DMS153 treated with DMSO at 0.1 percent for 48 hours (cell line): Measurements from ENCODE around the gene RYK.

Source experiments
- DNase-seq: peaks from one replicate; lab custom pipeline; 2025; ENCODE audit not compliant: unreplicated experiment; lab: John Stamatoyannopoulos, UW

The RYK gene

DNA sequence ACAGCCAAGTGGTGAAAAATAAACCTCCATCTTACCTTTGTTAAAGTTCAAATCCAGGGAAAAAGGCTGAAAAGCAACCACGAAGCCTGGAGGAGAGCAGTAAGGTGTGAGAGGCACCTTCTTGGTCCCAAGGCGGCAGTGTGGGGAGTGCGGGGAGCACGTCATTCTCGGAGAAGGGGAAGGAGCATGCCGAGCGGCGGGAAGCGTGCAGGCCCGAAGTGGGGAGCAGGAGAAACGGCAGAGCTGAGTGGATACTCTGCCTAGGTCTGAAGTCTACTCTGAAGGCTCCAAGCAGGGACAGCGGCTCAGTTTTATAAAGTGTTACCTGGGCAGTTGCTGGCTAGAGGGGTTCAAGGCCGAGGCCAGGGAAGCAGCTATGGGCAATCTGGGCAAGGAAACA is 96.9 kb downstream of the RYK start:
- DNase-seq: no peak

DNA sequence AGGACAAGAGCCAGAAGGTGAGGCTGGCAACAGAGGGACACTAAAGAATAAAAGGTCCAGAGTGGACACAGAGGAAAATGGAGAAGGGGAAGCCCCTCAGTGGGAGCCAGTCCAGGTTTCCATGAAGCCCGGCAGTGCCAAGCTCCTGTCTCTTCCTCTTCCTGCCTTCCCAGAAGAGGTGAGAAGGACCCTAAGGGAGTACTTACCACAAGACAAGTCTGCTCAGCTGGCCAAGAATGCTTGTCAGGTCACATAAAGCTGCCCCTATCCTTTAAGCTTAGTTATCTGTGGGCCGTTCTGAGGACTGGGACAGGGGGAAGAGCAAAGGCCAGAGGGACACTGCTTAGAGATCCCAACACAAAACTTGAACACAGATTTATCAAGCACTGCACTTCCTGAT is 100.2 kb downstream of the RYK start:
- no peak for DNase-seq

DNA sequence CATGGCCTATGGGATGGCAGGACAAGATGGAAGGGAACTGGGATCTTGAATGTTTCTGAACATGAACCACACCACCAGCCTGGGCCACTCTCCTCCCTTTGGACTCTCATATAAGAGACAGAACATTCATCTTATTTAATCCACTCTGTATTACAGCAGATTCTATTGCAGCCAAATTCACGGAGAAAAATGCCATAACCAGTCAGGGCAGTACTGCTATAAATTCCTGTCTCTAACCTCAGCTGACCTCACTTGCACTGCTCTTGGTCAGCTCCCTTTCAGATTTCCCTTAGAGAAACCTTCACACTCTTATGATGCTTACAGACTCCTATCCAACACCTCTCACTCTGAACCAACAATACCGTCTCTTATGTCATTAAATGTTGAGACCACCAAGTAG is 101.4 kb downstream of the RYK start:
- DNase-seq: no peak

DNA sequence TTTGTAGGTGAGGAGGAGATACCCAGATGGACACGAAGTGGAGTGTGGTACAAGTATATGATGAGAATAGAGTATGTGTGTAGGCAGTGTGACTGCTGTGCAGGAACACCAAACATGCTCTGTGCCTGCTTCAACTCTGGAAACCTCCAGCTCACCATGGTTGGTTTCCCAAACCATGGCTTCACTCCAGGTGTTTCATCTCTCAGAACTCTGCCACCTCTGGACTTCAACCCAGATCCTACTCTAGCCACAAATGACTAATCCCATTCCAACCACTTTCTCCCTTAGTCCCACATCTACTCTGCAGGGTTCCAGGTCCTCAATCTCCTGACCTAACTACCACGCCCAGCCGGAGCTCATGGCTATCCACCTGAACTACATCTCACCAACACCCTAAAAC is 102.1 kb downstream of the RYK start:
- no peak for DNase-seq

DNA sequence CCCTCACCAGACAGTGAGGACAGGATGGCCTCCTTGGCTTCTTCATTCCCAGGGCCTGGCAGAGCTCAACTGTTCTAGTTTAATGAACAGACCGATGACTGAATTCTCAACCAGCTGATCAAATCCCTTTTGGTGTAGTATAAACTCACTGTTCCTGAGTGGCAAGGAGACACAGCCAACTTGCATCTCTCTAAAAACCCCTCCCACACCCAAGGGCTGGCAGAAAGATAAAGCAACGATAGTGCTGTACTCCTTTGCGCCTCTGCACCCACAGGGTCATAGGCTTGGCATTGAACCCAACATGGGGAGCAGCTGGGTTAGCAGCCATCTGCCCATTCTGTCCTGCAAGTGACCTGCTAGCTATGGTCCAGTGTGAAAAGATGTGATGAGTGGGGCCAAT is 103.2 kb downstream of the RYK start:
- DNase-seq: no peak

DNA sequence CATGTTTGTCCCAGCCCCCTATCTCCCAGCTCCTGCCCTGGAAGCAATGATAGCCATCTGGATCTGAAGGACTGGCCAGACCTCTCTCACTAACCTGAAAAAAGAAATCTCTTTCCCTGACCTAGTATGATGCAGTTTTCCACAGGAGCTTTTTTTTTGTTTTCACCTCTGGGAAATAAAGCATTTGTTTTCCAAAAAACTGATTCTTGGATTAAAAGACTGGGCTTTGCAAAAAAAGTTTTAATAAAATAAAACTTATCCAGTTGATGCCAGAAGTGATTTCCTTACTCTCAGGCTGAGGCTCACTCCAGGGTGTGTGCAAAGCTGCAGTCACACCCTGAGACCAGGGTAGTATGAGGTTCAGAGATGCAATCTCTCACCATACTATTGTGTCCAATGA is 104.0 kb downstream of the RYK start:
- no peak for DNase-seq

DNA sequence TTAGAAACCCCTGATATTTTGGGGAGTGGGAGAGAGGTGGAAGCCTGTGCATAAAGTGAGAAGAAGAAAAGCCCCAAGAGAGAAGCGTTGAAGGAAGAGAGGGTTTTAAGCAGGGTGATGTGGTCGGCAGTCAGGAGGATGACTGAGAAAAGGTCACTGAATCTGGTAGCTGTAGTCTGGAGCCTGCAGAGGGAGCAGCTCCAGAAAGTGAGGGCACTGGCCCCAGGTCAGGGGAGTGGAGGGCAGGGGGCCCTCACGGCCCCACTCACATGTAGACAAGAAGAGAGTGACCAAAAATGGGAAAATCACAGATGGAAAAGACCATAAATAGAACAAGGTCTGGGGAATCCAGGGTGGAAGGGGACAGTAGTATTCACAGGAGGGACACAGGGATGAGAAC is 105.5 kb downstream of the RYK start:
- DNase-seq: no peak

DNA sequence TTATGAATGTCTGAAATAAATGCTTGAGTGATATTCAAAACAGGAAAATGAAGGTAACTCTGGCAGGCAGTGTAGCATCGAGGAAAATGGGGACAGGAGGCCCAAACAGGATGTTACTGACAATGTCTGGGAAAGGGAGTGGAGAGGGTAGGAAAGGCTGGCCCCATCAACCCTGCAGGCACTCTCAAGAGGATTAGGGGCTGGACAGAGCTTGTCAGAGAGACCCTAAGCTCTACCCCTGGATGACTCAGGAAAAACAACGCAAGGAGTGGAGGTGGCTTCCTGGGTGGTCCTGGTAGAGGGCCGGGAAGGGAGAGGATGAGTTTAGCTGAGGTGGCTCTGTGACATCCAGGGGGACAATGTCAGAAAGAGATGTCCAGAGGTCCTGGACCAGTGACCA is 106.0 kb downstream of the RYK start:
- DNase-seq: no peak

DNA sequence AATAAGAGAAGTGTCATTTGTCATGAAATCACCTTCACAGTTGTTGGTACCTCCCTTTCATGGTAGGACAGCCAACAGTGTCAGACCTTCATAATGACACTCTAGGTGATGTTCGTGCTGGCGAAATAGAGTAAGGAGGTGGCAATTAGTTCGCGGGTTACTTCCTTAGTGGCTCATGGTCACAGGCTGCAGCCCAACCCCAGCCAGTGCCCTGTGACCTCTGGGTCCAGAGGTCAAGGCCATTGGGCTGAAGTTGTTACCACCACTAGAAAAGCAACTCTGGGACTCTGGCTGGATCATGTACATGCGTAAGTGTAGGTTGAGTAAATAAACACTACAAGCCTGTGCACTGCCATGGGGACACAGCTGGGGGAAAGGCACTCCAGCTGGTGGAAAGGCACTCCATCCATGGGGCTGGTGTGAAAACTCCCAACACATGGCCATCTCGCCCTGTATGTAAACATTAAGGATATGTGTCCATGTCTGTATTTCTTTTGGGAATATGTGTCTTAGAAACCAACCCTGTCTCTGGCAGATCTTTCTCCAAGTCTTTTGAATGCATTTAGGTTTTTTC is 106.7 kb downstream of the RYK start:
- DNase-seq: no peak

DNA sequence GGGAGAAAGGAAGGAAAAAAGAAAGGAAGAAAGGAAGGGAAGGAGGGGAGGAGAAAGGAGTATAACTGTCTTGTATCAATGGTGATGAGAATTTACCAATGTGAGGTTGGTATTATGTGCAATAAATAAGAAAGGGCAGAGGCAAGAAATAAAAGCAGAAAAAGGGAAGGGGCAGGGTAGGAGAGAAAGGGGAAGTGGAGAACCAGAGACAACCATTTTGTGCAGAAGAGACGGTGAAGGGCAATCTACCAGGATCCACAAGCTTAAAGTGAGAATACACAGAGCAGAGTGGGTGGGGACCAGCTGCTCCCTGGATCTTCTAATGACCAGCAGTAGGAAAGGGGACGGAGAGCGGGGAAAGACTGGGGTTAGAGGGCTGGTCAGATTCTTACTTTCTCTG is 114.1 kb downstream of the RYK start:
- no peak for DNase-seq

DNA sequence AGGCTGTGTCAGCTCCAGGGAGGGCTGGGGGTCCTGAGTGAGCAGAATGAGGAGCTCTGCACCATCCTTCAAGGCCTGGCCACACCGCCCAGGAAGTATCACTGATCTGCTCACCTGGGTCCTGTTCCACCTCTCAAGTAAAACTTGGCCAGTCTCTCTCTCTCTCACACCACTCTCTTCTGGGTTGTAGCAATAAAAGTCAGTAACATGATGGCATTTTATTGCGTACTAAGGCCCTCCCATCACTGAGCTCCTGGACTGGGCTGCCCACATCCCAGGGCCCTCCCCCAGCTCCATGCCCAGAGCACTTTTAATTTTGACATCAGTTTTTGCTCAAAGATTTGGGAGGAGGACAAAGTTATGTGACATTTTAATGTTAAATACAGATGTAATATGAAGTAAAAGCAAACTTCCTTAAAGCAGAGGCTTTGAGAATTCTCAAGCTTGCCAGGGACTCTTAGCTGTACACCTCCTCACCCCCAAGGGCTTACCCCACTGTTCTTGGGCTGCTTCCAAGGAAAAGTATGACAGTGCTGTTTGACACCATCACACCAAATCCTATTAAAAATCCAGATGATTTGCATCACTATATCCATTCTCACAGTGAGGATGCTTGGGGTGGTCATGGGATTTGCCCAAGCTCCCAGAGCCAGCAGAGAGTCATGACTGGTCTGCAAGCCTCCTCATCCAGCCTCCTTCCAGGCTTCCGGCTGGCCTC is 115.8 kb downstream of the RYK start:
- DNase-seq: no peak

DNA sequence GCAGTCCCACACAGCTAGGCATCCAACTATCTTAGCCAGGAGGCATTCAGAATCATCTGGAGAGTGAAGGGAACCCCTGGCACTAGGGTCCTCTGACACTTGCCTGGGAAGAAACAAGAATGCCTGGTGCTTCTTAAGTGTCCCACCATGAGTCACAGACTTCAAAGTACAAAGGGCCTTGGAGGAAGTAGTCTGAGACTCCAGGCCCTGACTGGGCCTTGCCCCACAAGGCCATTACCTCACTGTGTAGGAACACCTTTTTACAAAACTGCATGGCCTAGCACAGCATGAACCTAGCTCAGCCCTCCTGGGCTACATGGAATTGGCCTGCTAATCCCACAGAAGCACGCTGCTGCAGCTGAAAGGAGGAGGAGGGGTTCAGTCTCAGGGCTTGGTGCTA is 116.4 kb downstream of the RYK start:
- no peak for DNase-seq

DNA sequence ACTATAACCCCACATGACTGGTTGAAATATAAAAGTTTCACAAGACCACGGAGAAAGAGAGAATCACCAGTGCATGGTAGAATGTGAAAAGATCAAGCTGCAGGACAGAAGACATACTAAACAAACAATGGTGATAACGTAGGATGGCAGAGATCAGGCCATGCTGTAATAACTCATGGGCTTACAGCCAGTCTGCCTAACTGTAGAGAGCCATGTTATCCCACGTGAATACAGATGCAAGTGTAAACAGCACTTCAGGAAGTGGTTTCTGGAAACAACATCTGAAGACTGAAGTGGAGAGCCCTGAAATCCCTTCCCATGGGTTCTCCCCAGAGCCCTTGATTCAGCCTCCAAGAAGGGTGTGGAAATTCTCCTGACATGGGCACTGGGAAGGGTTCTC is 117.7 kb downstream of the RYK start:
- no peak for DNase-seq

DNA sequence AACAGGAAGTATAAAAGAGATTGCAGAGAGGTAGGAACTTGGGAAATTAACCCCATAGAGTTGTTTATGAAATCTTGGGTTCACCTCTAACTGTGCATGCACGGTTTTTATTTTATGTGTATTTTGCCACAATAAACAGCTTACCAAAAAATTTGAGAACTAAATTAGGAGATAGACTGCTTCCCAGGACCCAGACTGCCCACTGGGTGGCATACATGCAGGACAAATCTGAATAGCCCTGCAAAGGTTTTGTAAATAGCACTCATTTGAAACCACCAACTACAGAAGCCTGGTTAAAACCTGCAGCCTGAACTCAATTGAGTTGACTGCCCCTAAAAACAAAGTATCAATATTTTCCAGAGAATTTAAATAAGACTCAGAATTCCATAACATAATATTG is 124.5 kb downstream of the RYK start:
- no peak for DNase-seq

DNA sequence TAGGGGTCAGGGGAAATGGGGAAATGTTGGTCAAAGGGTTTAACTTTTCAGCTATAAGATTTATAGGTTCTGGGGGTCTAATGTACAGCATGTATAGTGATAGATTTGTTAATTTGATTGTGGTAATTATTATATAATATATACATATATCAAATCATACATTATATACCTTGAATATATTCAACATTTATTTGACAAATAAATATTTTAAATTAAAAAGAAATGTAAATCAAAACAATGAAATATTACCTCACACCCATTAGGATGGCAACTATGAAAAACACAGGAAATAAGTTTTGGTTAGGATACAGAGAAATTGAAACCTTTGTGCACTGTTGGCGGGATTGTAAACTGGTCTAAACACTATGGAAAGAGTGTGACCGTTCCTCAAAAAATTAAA is 135.9 kb downstream of the RYK start:
- DNase-seq: no peak

DNA sequence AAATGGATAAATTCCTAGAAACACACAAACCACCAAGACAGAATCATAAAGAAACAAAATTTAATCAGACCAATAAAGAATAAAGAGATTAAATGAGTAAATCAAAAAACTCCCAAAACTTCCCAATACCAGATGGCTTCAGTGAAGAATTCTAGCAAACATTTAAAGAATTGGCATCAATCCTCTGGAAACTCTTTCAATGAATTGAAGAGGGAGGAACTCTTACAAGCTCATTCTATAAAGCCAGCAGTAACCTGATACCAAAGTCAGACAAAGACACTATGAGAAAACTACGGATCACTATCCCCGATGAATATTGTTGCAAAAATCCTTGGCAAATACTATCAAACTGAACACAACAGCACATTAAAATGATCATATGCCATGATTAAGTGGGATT is 139.0 kb downstream of the RYK start:
- DNase-seq: no peak

DNA sequence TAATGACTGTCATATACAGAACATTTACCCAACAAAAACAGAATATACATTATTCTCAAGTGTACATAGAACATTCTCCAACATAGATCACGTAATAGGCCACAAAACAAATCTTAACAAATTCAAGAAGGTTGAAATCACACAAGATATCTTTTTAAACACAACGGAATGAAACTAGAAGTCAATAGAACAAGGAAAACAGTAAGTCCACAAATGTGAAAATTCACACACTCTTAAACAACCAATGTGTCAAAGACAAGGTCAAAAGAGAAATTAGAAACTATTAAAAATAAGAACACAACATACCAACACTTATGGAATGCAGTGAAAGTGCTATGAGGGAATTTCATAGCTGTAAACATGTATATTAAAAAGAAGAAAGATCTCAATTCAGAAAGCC is 139.7 kb downstream of the RYK start:
- no peak for DNase-seq
